ENCODE results near the gene TPGS2. TPM values are rescaled to one million over a fixed set of nuclear protein-coding genes. Genes with fewer than 3 reads are reported as not detected.

The TPGS2 gene
- total RNA-seq, 2 donors from 2014 or later = 128 to 157 TPM

DNA sequence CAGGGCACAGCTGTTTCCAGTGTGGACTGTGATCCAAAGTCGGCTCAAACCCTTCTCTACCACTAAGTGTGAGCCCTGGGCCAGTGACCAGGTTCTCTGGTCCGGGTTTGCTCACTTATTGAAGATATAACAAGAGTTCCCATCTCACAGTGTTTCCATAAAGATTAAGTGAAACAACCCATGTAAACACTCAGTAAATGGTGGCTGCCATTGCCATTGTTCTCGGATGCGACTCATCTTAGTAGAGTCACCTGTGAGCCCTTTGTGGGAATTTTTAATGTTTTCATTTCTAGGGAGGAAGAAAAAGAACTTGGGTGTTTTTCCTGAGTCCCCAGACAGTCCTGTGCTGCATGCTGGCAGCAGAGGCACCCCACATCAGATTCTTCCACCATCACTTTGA, 53.4 kb downstream of the TPGS2 start:
- Histone ChIP-seq H3K27me3 (replicated peaks; ENCODE audit: insufficient read depth) (no peaks in the 10 kb centered on the region), H3K4me1 (replicated peaks) (no peaks in the 10 kb centered on the region), H3K4me3 (no peak overlapping the region), H3K36me3 (no peaks in the 10 kb centered on the region), H3K9me3 (no peaks in the 10 kb centered on the region), H3K27ac (no peak overlapping the region)
- no peak for DNase-seq (ENCODE audit: low spot score)
- TF ChIP-seq POLR2A (IDR thresholded peaks at IDR 0.05) = no peak
- TF ChIP-seq, protein P1, sequence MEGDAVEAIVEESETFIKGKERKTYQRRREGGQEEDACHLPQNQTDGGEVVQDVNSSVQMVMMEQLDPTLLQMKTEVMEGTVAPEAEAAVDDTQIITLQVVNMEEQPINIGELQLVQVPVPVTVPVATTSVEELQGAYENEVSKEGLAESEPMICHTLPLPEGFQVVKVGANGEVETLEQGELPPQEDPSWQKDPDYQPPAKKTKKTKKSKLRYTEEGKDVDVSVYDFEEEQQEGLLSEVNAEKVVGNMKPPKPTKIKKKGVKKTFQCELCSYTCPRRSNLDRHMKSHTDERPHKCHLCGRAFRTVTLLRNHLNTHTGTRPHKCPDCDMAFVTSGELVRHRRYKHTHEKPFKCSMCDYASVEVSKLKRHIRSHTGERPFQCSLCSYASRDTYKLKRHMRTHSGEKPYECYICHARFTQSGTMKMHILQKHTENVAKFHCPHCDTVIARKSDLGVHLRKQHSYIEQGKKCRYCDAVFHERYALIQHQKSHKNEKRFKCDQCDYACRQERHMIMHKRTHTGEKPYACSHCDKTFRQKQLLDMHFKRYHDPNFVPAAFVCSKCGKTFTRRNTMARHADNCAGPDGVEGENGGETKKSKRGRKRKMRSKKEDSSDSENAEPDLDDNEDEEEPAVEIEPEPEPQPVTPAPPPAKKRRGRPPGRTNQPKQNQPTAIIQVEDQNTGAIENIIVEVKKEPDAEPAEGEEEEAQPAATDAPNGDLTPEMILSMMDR (IDR thresholded peaks at IDR 0.05) = no peak
- TF ChIP-seq POLR2AphosphoS5 (IDR thresholded peaks at IDR 0.05) = no peak
- intact Hi-C loops (cut with DNase I) = no loop called here
- 81% methylated on average over 4 of the region's 4 CpGs for WGBS

DNA sequence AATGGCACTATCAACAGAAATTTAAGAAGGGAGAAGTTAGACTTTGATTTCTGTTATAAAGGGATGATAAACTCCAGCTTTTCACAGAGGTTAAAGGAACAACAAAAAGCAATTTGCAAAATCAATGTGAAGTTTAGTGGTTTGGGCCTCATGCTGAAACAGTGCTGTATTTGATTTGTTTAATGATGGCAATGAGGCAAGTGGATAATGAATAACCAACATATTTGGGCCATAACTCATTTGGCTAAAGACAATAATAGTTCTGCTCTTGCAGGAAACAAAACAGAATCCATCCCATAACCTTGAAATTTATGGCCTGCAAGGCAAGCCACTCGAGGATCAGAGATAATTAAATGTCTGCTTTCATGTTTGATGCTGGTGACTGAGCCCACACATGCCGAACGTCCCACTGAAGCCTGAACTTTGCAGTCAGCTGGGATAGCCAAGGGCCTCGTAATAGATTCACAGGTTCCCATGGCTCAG, 56.5 kb downstream of the TPGS2 start:
- Histone ChIP-seq H3K4me1 (replicated peaks) (no peaks in the 10 kb centered on the region), H3K27me3 (replicated peaks; ENCODE audit: insufficient read depth) (no peaks in the 10 kb centered on the region), H3K9me3 (no peaks in the 10 kb centered on the region), H3K27ac (peak overlapping the region in 1 of 2 donors; percentile 14), H3K36me3 (no peaks in the 10 kb centered on the region), H3K4me3 (no peak overlapping the region)
- 16% methylated on average over 4 of the region's 4 CpGs for WGBS
- no peak for DNase-seq (ENCODE audit: low spot score)
- intact Hi-C loops (cut with DNase I) = no loop called here
- no peak for TF ChIP-seq POLR2A (IDR thresholded peaks at IDR 0.05)
- TF ChIP-seq, protein P1 (IDR thresholded peaks at IDR 0.05) = no peak
- TF ChIP-seq POLR2AphosphoS5 (IDR thresholded peaks at IDR 0.05) = no peak

DNA sequence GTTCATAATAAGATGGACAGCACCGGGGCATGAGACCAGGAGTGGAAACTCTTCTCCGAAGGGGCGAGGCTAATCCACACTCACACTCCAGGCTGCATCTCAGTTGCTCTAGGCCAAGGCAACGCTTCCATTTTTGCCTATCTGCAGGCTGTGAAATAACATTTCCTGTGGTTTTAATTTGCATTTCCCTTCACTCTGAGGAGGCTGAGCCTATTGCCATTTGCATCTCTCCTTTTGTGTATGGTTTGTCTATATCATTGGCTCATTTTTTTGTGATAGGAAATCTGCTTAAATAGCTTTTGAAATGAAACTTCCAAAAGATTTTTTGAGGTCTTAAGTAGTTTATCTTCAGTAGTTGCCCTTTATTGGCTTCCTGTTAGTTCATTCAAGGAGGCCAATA, 57.6 kb downstream of the TPGS2 start:
- no peak for DNase-seq (ENCODE audit: low spot score)
- no peaks in the 10 kb centered on the region for H3K9me3 ChIP-seq
- no peak for TF ChIP-seq POLR2A (IDR thresholded peaks at IDR 0.05)
- no peak for TF ChIP-seq POLR2AphosphoS5 (IDR thresholded peaks at IDR 0.05)
- TF ChIP-seq, protein P1 (IDR thresholded peaks at IDR 0.05) = no peak
- intact Hi-C loops (cut with DNase I) = no loop called here
- WGBS = 84% methylated on average over 4 of the region's 4 CpGs
- H3K4me1 ChIP-seq (replicated peaks) = no peaks in the 10 kb centered on the region
- H3K36me3 ChIP-seq = no peaks in the 10 kb centered on the region
- no peak overlapping the region for H3K27ac ChIP-seq
- H3K27me3 ChIP-seq (replicated peaks; ENCODE audit: insufficient read depth) = no peaks in the 10 kb centered on the region
- H3K4me3 ChIP-seq = no peak overlapping the region

DNA sequence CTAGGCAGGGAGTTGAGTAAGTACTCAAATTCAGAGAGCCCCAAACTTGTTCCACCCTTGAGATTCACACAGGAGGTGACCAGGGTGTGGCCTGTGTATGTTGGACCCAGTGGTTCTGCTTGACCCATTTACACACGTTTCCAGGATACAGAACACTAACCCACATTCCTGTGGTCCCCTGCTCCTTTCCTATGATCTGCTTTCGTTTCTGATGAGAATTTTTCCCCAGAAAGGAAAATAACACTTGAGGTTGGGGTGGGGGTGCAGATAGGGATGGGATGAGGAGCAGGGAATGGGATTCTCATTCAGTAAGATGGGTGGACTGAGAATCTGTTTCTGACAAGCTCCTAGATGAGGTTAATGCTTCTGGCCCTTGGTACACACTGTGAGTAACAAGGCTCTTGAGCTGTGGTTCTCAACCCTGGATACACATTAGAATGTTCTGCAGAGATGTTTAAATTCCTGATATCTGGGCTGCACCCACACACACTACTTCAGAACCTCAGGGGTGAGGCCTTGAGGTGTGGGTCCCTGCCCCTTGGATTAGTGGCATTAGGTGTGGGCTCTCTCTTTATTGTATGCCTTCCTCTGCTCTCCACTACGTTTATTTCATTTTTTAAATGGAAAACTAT, 58.4 kb downstream of the TPGS2 start:
- no peaks in the 10 kb centered on the region for H3K9me3 ChIP-seq
- intact Hi-C loops (cut with DNase I) = no loop called here
- DNase-seq (ENCODE audit: low spot score) = no peak
- no peaks in the 10 kb centered on the region for H3K27me3 ChIP-seq (replicated peaks; ENCODE audit: insufficient read depth)
- H3K4me1 ChIP-seq (replicated peaks) = no peaks in the 10 kb centered on the region
- 88% methylated on average over 3 of the region's 3 CpGs for whole genome bisulfite sequencing
- no peak overlapping the region for H3K4me3 ChIP-seq
- TF ChIP-seq, protein P1 (IDR thresholded peaks at IDR 0.05) = no peak
- TF ChIP-seq POLR2A (IDR thresholded peaks at IDR 0.05) (no peak), POLR2AphosphoS5 (IDR thresholded peaks at IDR 0.05) (no peak)
- H3K36me3 ChIP-seq = no peaks in the 10 kb centered on the region
- no peak overlapping the region for H3K27ac ChIP-seq
